Lung (tissue), 12 donors: ENCODE data around the gene HTR5A. TPM values are rescaled to one million over a fixed set of nuclear protein-coding genes. Genes with fewer than 3 reads are reported as not detected.
"Not testable (repeated sequence)": the region's sequence is repeated elsewhere in the genome, so short reads cannot be mapped to it uniquely, and the experiment has no call there.

ENCODE experiments used
- ATAC-seq: fragments of 200-7000 bp; cut with Tn5 transposase; one replicate; pipeline ENCODE4 v1.9.1; 2020; ENCODE audit warnings: moderate number of reproducible peaks; ENCODE audit not compliant: insufficient read depth, low FRiP score
- DNase-seq, 3 donors: peaks; one replicate each; pipeline ENCODE4 v3.0.0-alpha.2; 2013 to 2017
- H3K27ac ChIP-seq, 2 donors: one replicate each; pipeline ENCODE4 v1.5.1; 2013; ENCODE audit warnings: mild to moderate bottlenecking in 2 of 2, moderate library complexity in 2 of 2, control low read depth in 1 of 2, inconsistent platforms in 1 of 2, low read depth in 1 of 2, low read length in 1 of 2
- H3K27me3 ChIP-seq, 3 donors: one replicate each; pipeline ENCODE4 v1.5.1; 2013; ENCODE audit warnings: low read length in 2 of 3; ENCODE audit not compliant: control insufficient read depth in 3 of 3, insufficient read depth in 3 of 3
- H3K36me3 ChIP-seq, 4 donors: one replicate each; pipeline ENCODE4 v1.5.1; 2013; ENCODE audit warnings: low read length in 4 of 4, mild to moderate bottlenecking in 1 of 4, moderate library complexity in 1 of 4; ENCODE audit not compliant: control insufficient read depth in 4 of 4, insufficient read depth in 4 of 4
- H3K4me1 ChIP-seq, 5 donors: one replicate each; pipeline ENCODE4 v1.5.1; 2013; ENCODE audit warnings: low read length in 5 of 5, mild to moderate bottlenecking in 2 of 5, moderate library complexity in 1 of 5; ENCODE audit not compliant: control insufficient read depth in 5 of 5, insufficient read depth in 5 of 5
- H3K4me3 ChIP-seq: one replicate; pipeline ENCODE4 v1.5.1; 2013; ENCODE audit warnings: mild to moderate bottlenecking, control low read depth, moderate library complexity
- H3K9ac ChIP-seq, 2 donors: one replicate each; pipeline ENCODE4 v1.5.1; 2013; ENCODE audit warnings: low read length in 2 of 2, control low read depth in 1 of 2; ENCODE audit not compliant: insufficient read depth in 1 of 2
- H3K9me3 ChIP-seq, 4 donors: one replicate each; pipeline ENCODE4 v1.5.1; 2013; ENCODE audit warnings: low read length in 3 of 4, mild to moderate bottlenecking in 1 of 4, moderate library complexity in 1 of 4; ENCODE audit not compliant: control insufficient read depth in 4 of 4, insufficient read depth in 3 of 4
- WGBS, 2 donors: extraction: QIAGEN DNeasy Blood & Tissue Kit; methylation state at CpG; one replicate each; pipeline ENCODE4 v1.1.7; 2013; 5-methylcytosine and 5-hydroxymethylcytosine counted together
- polyA plus RNA-seq, 2 donors: library from polyadenylated mRNA; stranded (reverse); fragments of 200-250 nt; gene quantifications; one replicate each; pipeline ENCODE4 v1.2.1, GENCODE V29; 2013
- total RNA-seq, 2 donors: library from RNA; depleted of rRNA in 1 of 2; stranded (reverse); fragments of >200 nt in 1 of 2; gene quantifications; one replicate each; pipeline ENCODE4 v1.2.1, GENCODE V29; 2014 to 2021
- TF ChIP-seq, protein P1 (sequence below): IDR thresholded peaks from 2 replicates; pipeline ENCODE4 v1.5.1; 2012; ENCODE audit warnings: mild to moderate bottlenecking; ENCODE audit errors: control extremely low read depth, extremely low read depth
- donor health status: control.
- donor health status: control.
- donor health status: Bipolar disorder and iron deficiency.
- donor health status: healthy.
- donor health status: DM: yes; HTN: yes; CAD: no.

Gene HTR5A
- total and polyA plus RNA-seq, 4 donors: not detected

GRCh38 chr7:155027879-155028278, 42.2 kb upstream of the HTR5A start:
- DNase-seq (no peak), ATAC-seq (no peak)
- Histone ChIP-seq H3K9me3 (no peaks in the 10 kb centered on the region), H3K4me3 (no peak overlapping the region), H3K27me3 (no peaks in the 10 kb centered on the region), H3K27ac (no peak overlapping the region), H3K4me1 (no peaks in the 10 kb centered on the region), H3K9ac (no peak overlapping the region), H3K36me3 (no peaks in the 10 kb centered on the region)
- 88 to 92% methylated on average over 1 of the region's 1 CpG for WGBS, 2 donors
- TF ChIP-seq, protein P1, sequence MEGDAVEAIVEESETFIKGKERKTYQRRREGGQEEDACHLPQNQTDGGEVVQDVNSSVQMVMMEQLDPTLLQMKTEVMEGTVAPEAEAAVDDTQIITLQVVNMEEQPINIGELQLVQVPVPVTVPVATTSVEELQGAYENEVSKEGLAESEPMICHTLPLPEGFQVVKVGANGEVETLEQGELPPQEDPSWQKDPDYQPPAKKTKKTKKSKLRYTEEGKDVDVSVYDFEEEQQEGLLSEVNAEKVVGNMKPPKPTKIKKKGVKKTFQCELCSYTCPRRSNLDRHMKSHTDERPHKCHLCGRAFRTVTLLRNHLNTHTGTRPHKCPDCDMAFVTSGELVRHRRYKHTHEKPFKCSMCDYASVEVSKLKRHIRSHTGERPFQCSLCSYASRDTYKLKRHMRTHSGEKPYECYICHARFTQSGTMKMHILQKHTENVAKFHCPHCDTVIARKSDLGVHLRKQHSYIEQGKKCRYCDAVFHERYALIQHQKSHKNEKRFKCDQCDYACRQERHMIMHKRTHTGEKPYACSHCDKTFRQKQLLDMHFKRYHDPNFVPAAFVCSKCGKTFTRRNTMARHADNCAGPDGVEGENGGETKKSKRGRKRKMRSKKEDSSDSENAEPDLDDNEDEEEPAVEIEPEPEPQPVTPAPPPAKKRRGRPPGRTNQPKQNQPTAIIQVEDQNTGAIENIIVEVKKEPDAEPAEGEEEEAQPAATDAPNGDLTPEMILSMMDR: no peak

- Histone ChIP-seq H3K9me3 (no peaks in the 10 kb centered on the region), H3K36me3 (no peaks in the 10 kb centered on the region), H3K27me3 (no peaks in the 10 kb centered on the region)
Observed at GRCh38 chr7:155032978-155033377, 37.1 kb upstream of the HTR5A start.

DNA sequence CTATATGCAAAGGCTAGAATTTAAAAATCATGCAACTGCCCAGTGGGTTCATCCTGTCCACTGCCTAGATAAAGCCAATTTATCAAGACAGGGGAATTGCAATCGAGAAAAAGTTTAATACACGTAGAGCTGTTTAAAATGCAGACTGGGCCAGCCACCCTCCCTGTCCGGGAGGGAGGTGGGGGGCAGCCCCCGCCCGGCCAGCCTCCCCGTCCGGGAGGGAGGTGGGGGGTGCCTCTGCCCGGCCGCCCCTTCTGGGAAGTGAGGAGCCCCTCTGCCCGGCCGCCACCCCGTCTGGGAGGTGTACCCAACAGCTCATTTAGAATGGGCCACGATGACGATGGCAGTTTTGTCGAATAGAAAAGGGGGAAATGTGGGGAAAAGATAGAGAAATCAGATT, 35.6 kb upstream of the HTR5A start:
- not testable (repeated sequence) for H3K4me3 ChIP-seq, H3K9ac ChIP-seq, H3K27me3 ChIP-seq, H3K4me1 ChIP-seq, H3K9me3 ChIP-seq, H3K27ac ChIP-seq, ATAC-seq, DNase-seq, H3K36me3 ChIP-seq
- WGBS, 2 donors: 87 to 92% methylated on average over 15 of the region's 15 CpGs

More at GRCh38 chr7:155032978-155033377, 37.1 kb upstream of the HTR5A start:
- TF ChIP-seq, protein P1: no peak
- Histone ChIP-seq H3K4me3 (no peak overlapping the region), H3K9ac (no peak overlapping the region), H3K4me1 (no peaks in the 10 kb centered on the region), H3K27ac (no peak overlapping the region)
- DNase-seq (no peak), ATAC-seq (no peak)
- WGBS, 2 donors: 69 to 83% methylated on average over 6 of the region's 6 CpGs

GRCh38 chr7:155038335-155038734, 31.8 kb upstream of the HTR5A start:
- H3K9me3 ChIP-seq: peaks cover 0 to 2% (median 0%) of the 10 kb centered on the region in 4 donors
- 78 to 87% methylated on average over 4 of the region's 4 CpGs for WGBS, 2 donors
- H3K27ac ChIP-seq: no peak overlapping the region
- no peak for ATAC-seq
- H3K9ac ChIP-seq: no peak overlapping the region
- TF ChIP-seq, protein P1: no peak
- DNase-seq: no peak
- H3K36me3 ChIP-seq: no peaks in the 10 kb centered on the region
- no peaks in the 10 kb centered on the region for H3K27me3 ChIP-seq
- H3K4me3 ChIP-seq: no peak overlapping the region
- no peaks in the 10 kb centered on the region for H3K4me1 ChIP-seq
